Transverse colon (tissue), 4 donors: Measurements from ENCODE around the gene ACTA2. TPM values are rescaled to one million over a fixed set of nuclear protein-coding genes. Genes with fewer than 3 reads are reported as not detected.

Experiments
- DNase-seq: peaks from one replicate; pipeline ENCODE4 v3.0.0-alpha.2; 2019
- H3K27ac ChIP-seq, 4 donors: fragments of 200-600 bp; sonication (generic); 2 replicates each; pipeline ENCODE4 v1.5.1; 2016 to 2018; ENCODE audit warnings: inconsistent platforms in 4 of 4
- H3K27me3 ChIP-seq: fragments of 200-600 bp; sonication (generic); 2 replicates; pipeline ENCODE4 v1.5.1; 2017; ENCODE audit warnings: inconsistent platforms
- H3K36me3 ChIP-seq, 4 donors: fragments of 200-600 bp; sonication (generic); 2 replicates each; pipeline ENCODE4 v1.5.1; 2017 to 2019; ENCODE audit warnings: inconsistent platforms in 4 of 4
- H3K4me1 ChIP-seq, 4 donors: fragments of 200-600 bp; sonication (generic); 2 replicates each; pipeline ENCODE4 v1.5.1; 2017 to 2020; ENCODE audit warnings: inconsistent platforms in 4 of 4
- H3K4me3 ChIP-seq, 4 donors: fragments of 200-600 bp; sonication (generic); 1 replicate in 1 of 4; 2 replicates in 3 of 4; pipeline versions ENCODE4 v1.5.1 to v1.6.1; 2017 to 2019; ENCODE audit warnings: inconsistent platforms in 4 of 4
- H3K9me3 ChIP-seq, 2 donors: fragments of 200-600 bp; sonication (generic); 2 replicates each; pipeline ENCODE4 v1.5.1; 2017 to 2019; ENCODE audit warnings: inconsistent platforms in 2 of 2
- CTCF ChIP-seq, 5 experiments: fragments of 200-600 bp in 3 of 5; fragments of 450-650 bp in 2 of 5; sonication (generic) in 3 of 5; IDR thresholded peaks; 1 replicate in 2 of 5; 2 replicates in 3 of 5; pipeline ENCODE4 v1.5.1; 2016 to 2017; ENCODE audit warnings: antibody characterized with exemption in 5 of 5, inconsistent platforms in 3 of 5, mild to moderate bottlenecking in 2 of 5, moderate library complexity in 1 of 5
- EP300 ChIP-seq: sonication (generic); formaldehyde crosslinking; IDR thresholded peaks from one replicate; pipeline ENCODE4 v1.6.1; 2017; ENCODE audit warnings: antibody characterized with exemption, low read depth
- POLR2A ChIP-seq: fragments of 450-650 bp; IDR thresholded peaks from one replicate; pipeline ENCODE4 v1.6.1; 2016; ENCODE audit warnings: antibody characterized with exemption, mild to moderate bottlenecking, moderate library complexity
- POLR2AphosphoS5 ChIP-seq, 3 donors: sonication (generic); formaldehyde crosslinking; IDR thresholded peaks; one replicate each; pipeline ENCODE4 v1.6.1; 2016; ENCODE audit warnings: antibody characterized with exemption in 3 of 3
- WGBS, 2 donors: methylation state at CpG; one replicate each; pipeline ENCODE4 v1.1.5; 2018; ENCODE audit warnings: low coverage in 1 of 2; 5-methylcytosine and 5-hydroxymethylcytosine counted together
- in situ Hi-C, 4 donors: fragments of 200-750 bp; cut with MboI; loops; one replicate each; pipeline versions ENCODE4 v1.15.0 to v1.15.1; 2017; ENCODE audit warnings: low sequenced_read_pairs in 3 of 4, low pct_ligation_motif_present in 1 of 4, low pct_unique_long_range_greater_than_20kb in 1 of 4
- intact Hi-C: fragments of 100-400 bp; cut with DNase I; formaldehyde crosslinking; loops from one replicate; pipeline ENCODE4 v1.15.1; 2023; ENCODE audit warnings: low total_unique reads
- total RNA-seq, 4 donors: library from RNA; depleted of rRNA; stranded (reverse); fragments of >200 nt; gene quantifications; one replicate each; pipeline ENCODE4 v1.1.0, GENCODE V29; 2016

The ACTA2 gene
- total RNA-seq, 4 donors from 2014 or later = 403 to 1,827 (median 457) TPM

GRCh38 chr10:88991899-88992320 is 39.3 kb upstream of the ACTA2 start:
- no peak for TF ChIP-seq POLR2AphosphoS5 (IDR thresholded peaks at IDR 0.05)
- TF ChIP-seq POLR2A = no peak
- TF ChIP-seq EP300 = no peak
- TF ChIP-seq CTCF (IDR thresholded peaks at IDR 0.05) = no peak
- Histone ChIP-seq H3K4me3 (peak overlapping the region; percentile 54 to 89 (median 70)), H3K27me3 (no peaks in the 10 kb centered on the region), H3K9me3 (no peaks in the 10 kb centered on the region), H3K36me3 (no peaks in the 10 kb centered on the region), H3K4me1 (peaks cover 11 to 79% (median 48%) of the 10 kb centered on the region in 4 donors), H3K27ac (peak overlapping the region; percentile 91 to 97 (median 96))
- WGBS, 2 donors = 0 to 3% methylated on average over 1 to 6 of the region's 6 CpGs
- in situ Hi-C loops (no loop called here), intact Hi-C loops (loop anchor here (10.0 kb wide), 2 partner anchors 157 to 303 kb away; no protein-coding TSS in a partner anchor)
- no peak for DNase-seq

DNA sequence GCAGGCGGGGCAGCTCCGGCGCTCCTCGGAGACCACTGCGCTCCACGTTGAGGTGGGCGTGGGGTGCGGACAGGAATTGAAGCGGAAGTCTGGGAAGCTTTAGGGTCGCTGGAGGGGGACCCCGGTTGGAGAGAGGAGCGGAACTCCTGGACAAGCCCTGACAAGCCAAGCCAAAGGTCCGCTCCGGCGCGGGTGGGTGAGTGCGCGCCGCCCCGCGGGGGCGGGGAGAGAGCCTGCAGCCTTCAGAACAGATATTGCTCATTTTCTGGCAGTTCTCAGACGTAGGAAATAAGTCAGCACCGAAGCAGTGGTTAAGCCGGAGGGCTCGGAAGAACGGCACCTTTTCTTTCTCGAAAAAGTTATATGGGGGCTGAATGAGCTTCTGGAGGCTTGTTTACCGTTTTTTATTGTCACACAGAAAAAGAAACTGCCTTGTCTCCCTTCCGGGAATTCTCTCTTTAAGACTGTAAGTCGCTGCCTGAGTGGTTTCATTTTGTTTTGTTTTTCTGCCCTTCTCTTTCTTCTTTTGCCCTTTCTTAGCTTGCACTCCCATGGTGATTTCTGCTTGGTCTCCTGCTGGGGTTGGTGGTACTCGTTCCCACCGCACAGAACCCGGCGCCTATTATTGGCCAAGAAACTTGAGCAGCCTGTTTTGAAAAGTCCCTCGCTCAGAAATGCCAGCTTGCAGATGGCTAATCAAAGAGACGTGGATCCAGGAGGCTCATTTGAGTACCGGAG is 38.8 kb upstream of the ACTA2 start:
- Histone ChIP-seq H3K4me3 (peak overlapping the region; percentile 54 to 89 (median 70)), H3K9me3 (no peaks in the 10 kb centered on the region), H3K36me3 (no peaks in the 10 kb centered on the region), H3K27ac (peak overlapping the region; percentile 91 to 97 (median 96)), H3K4me1 (peaks cover 8 to 73% (median 43%) of the 10 kb centered on the region in 4 donors), H3K27me3 (no peaks in the 10 kb centered on the region)
- intact Hi-C loops = loop anchor here (10.0 kb wide), 2 partner anchors 157 to 303 kb away; no protein-coding TSS in a partner anchor
- in situ Hi-C loops = no loop called here
- WGBS, 2 donors = 0 to 1% methylated on average over 11 to 34 of the region's 38 CpGs
- TF ChIP-seq POLR2AphosphoS5 (IDR thresholded peaks at IDR 0.05) (peak; percentile 36 to 67 (median 63)), CTCF (IDR thresholded peaks at IDR 0.05) (peak in 3 of 5 experiments; percentile 8 to 29 (median 10)), POLR2A (peak; percentile 53), EP300 (no peak)
- DNase-seq = peak; percentile 70

DNA sequence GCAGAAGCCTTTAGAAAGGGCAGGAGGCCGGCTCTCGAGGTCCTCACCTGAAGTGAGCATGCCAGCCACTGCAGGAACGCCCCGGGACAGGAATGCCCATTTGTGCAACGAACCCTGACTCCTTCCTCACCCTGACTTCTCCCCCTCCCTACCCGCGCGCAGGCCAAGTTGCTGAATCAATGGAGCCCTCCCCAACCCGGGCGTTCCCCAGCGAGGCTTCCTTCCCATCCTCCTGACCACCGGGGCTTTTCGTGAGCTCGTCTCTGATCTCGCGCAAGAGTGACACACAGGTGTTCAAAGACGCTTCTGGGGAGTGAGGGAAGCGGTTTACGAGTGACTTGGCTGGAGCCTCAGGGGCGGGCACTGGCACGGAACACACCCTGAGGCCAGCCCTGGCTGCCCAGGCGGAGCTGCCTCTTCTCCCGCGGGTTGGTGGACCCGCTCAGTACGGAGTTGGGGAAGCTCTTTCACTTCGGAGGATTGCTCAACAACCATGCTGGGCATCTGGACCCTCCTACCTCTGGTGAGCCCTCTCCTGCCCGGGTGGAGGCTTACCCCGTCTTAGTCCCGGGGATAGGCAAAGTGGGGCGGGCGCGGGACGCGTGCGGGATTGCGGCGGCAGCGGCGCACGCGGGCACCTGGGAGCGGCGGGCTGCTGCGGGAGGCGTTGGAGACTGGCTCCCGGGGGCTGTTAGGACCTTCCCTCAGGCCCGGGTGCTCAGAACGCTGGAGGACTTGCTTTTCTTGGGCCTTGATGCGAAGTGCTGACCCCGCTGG is 38.0 kb upstream of the ACTA2 start, which contains the start of gene FAS:
Gene FAS, plus strand, starts transcription at position 415 of the 777 bp plus-strand sequence. Its CDS starts 79 bp downstream, at position 494.
- H3K36me3 ChIP-seq = no peaks in the 10 kb centered on the region
- peak within 1 kb of the TSS; percentile 54 to 89 (median 70) for H3K4me3 ChIP-seq
- TF ChIP-seq EP300 = no peak
- TF ChIP-seq POLR2AphosphoS5 (IDR thresholded peaks at IDR 0.05) = peak; percentile 75 to 87 (median 83)
- peak; percentile 81 for TF ChIP-seq POLR2A
- TF ChIP-seq CTCF (IDR thresholded peaks at IDR 0.05) = peak in 1 of 5 experiments; percentile 1
- intact Hi-C loops (loop anchor here (10.0 kb wide), 2 partner anchors 156 to 304 kb away; no protein-coding TSS in a partner anchor), in situ Hi-C loops (no loop called here)
- WGBS, 2 donors = 0% methylated on average over 42 of the region's 51 CpGs; no CpG with 5 or more reads in 1 of the 2 donors
- H3K4me1 ChIP-seq = peaks cover 8 to 66% (median 40%) of the 10 kb centered on the region in 4 donors
- H3K9me3 ChIP-seq = no peaks in the 10 kb centered on the region
- no peaks in the 10 kb centered on the region for H3K27me3 ChIP-seq
- peak within 1 kb of the TSS; percentile 91 to 97 (median 96) for H3K27ac ChIP-seq
- peak; percentile 86 for DNase-seq
